IMR-90 (cell line): Measurements from ENCODE around the gene PIAS1. TPM values are rescaled to one million over a fixed set of nuclear protein-coding genes. Genes with fewer than 3 reads are reported as not detected.
A peak's percentile ranks its signal among the peaks of the same experiment; 100 is the strongest.

Source experiments
- ATAC-seq: fragments of 200-7000 bp; cut with Tn5 transposase; 2 replicates; pipeline ENCODE4 v1.9.1; 2020; ENCODE audit warnings: low read depth, mild to moderate bottlenecking, moderate library complexity
- BruUV-seq: library from RNA; stranded (reverse); fragments of 400-500 nt; replicated peaks from 2 replicates; lab custom pipeline; 2021; lab: Mats Ljungman, UMichigan
- CTCF ChIA-PET: fragments of 300-600 bp; formaldehyde crosslinking; extraction: SDS; loops from one replicate; lab custom pipeline; 2021; ENCODE audit warnings: antibody characterized with exemption; lab: Yijun Ruan, JAX
- POLR2A ChIA-PET: fragments of 300-600 bp; sonication (Branson Sonifier 250); formaldehyde crosslinking; loops from one replicate; lab custom pipeline; 2022; ENCODE audit warnings: antibody characterized with exemption; ENCODE audit not compliant: unreplicated experiment; lab: Charles Lee
- DNase-seq: peaks from one replicate; pipeline ENCODE4 v3.0.0; 2013
- H2AFZ ChIP-seq: replicated peaks from 2 replicates; pipeline ENCODE3; 2013; ENCODE audit warnings: low read length, mild to moderate bottlenecking; ENCODE audit not compliant: poor library complexity
- H2AK5ac ChIP-seq: 2 replicates; pipeline ENCODE4 v1.6.1; 2013; ENCODE audit warnings: low read depth, low read length, inconsistent platforms
- H2AK9ac ChIP-seq: replicated peaks from 2 replicates; pipeline ENCODE3; 2013; ENCODE audit warnings: mild to moderate bottlenecking, low read depth, low read length, moderate library complexity; ENCODE audit not compliant: poor library complexity
- H2BK120ac ChIP-seq: 2 replicates; pipeline ENCODE4 v1.6.1; 2013; ENCODE audit warnings: low read depth, low read length, inconsistent platforms
- H2BK15ac ChIP-seq: 3 replicates; pipeline ENCODE4 v1.6.1; 2013; ENCODE audit warnings: low read depth, low read length, inconsistent platforms
- H2BK20ac ChIP-seq: 2 replicates; pipeline ENCODE4 v1.6.1; 2013; ENCODE audit warnings: low read depth, mild to moderate bottlenecking, inconsistent platforms, low read length, moderate library complexity
- H2BK5ac ChIP-seq: 2 replicates; pipeline ENCODE4 v1.6.1; 2013; ENCODE audit warnings: mild to moderate bottlenecking, low read depth, low read length, inconsistent platforms; ENCODE audit not compliant: poor library complexity, severe bottlenecking
- H3K14ac ChIP-seq: replicated peaks from 2 replicates; pipeline ENCODE4 v1.6.1; 2013; ENCODE audit warnings: low read depth, low read length, inconsistent platforms
- H3K18ac ChIP-seq: 2 replicates; pipeline ENCODE4 v1.6.1; 2013; ENCODE audit warnings: low read depth, low read length, control low read depth
- H3K23ac ChIP-seq: 2 replicates; pipeline ENCODE4 v1.6.1; 2013; ENCODE audit warnings: low read depth, low read length, inconsistent platforms
- H3K27ac ChIP-seq: 2 replicates; pipeline ENCODE4 v1.5.1; 2013; ENCODE audit warnings: mild to moderate bottlenecking, control low read depth, low read length; ENCODE audit not compliant: insufficient read depth
- H3K27me3 ChIP-seq: 2 replicates; pipeline ENCODE4 v1.6.1; 2013; ENCODE audit warnings: low read length; ENCODE audit not compliant: control insufficient read depth, insufficient read depth
- H3K36me3 ChIP-seq: 2 replicates; pipeline ENCODE4 v1.6.1; 2013; ENCODE audit warnings: low read length, mixed read lengths; ENCODE audit not compliant: control insufficient read depth, insufficient read depth
- H3K4ac ChIP-seq: 2 replicates; pipeline ENCODE4 v1.6.1; 2013; ENCODE audit warnings: low read depth, low read length, inconsistent platforms
- H3K4me1 ChIP-seq: 2 replicates; pipeline ENCODE4 v1.6.1; 2013; ENCODE audit warnings: low read length, mixed read lengths; ENCODE audit not compliant: control insufficient read depth, insufficient read depth
- H3K4me2 ChIP-seq: 2 replicates; pipeline ENCODE4 v1.6.1; 2013; ENCODE audit warnings: low read depth, mild to moderate bottlenecking, control low read depth, low read length, moderate library complexity
- H3K4me3 ChIP-seq: 2 replicates; pipeline ENCODE4 v1.5.1; 2013; ENCODE audit warnings: low read depth, mild to moderate bottlenecking, control low read depth, low read length, moderate library complexity; ENCODE audit not compliant: insufficient read depth
- H3K56ac ChIP-seq: 2 replicates; pipeline ENCODE4 v1.6.1; 2013; ENCODE audit warnings: low read length, inconsistent platforms; ENCODE audit not compliant: insufficient read depth; ENCODE audit errors: extremely low read depth
- H3K79me1 ChIP-seq, 2 experiments: 2 replicates each; pipeline ENCODE4 v1.6.1; 2013; ENCODE audit warnings: low read length in 2 of 2, inconsistent platforms in 1 of 2, low read depth in 1 of 2
- H3K9ac ChIP-seq: 2 replicates; pipeline ENCODE4 v1.6.1; 2013; ENCODE audit warnings: low read depth, low read length, control low read depth
- H3K9me1 ChIP-seq: 2 replicates; pipeline ENCODE4 v1.6.1; 2013; ENCODE audit warnings: low read length, inconsistent platforms; ENCODE audit not compliant: insufficient read depth
- H3K9me3 ChIP-seq: 2 replicates; pipeline ENCODE4 v1.6.1; 2013; ENCODE audit warnings: low read length; ENCODE audit not compliant: control insufficient read depth, insufficient read depth
- H4K20me1 ChIP-seq: 2 replicates; pipeline ENCODE4 v1.6.1; 2013; ENCODE audit warnings: low read length, inconsistent platforms; ENCODE audit not compliant: insufficient read depth
- H4K5ac ChIP-seq: 2 replicates; pipeline ENCODE4 v1.6.1; 2013; ENCODE audit warnings: mild to moderate bottlenecking, low read depth, low read length, control low read depth
- H4K8ac ChIP-seq, 2 experiments: 2 replicates each; pipeline ENCODE4 v1.6.1; 2013; ENCODE audit warnings: low read depth in 2 of 2, low read length in 2 of 2, control low read depth in 1 of 2, inconsistent platforms in 1 of 2
- H4K91ac ChIP-seq: 2 replicates; pipeline ENCODE4 v1.6.1; 2013; ENCODE audit warnings: low read depth, low read length, inconsistent platforms; ENCODE audit not compliant: insufficient read depth
- CTCF ChIP-seq: conservative IDR thresholded peaks from 2 replicates; pipeline ENCODE4 v1.5.1; 2012; ENCODE audit warnings: mild to moderate bottlenecking, low read depth, low read length, improper control_type of control experiment
- WGBS, 2 experiments: methylation state at CpG; one replicate each; pipeline versions ENCODE4 v1.1.5 to v1.1.7; 2013; ENCODE audit warnings: missing lambda C conversion rate in 2 of 2; ENCODE audit not compliant: insufficient read length in 1 of 2; ENCODE audit errors: extremely low coverage in 2 of 2; 5-methylcytosine and 5-hydroxymethylcytosine counted together
- dilution Hi-C: fragments of 300-500 bp; cut with HindIII; formaldehyde crosslinking; loops from one replicate; pipeline ENCODE4 v1.14.3; 2018; ENCODE audit warnings: low sequenced_read_pairs; ENCODE audit not compliant: unreplicated experiment
- in situ Hi-C: fragments of 300-500 bp; cut with MboI; formaldehyde crosslinking; loops from 3 replicates; pipeline ENCODE4 v1.14.3; 2019; ENCODE audit warnings: low sequenced_read_pairs, inconsistent platforms, mixed read lengths
- intact Hi-C: fragments of 100-400 bp; cut with micrococcal nuclease; formaldehyde crosslinking; loops from 2 replicates; pipeline ENCODE4 v1.10.0; 2022
- polyA plus RNA-seq, 3 experiments: library from polyadenylated mRNA; depleted of rRNA; stranded (reverse); fragments of >200 nt; gene quantifications; 2 replicates each; pipeline ENCODE4 v1.2.3, GENCODE V29; 2012; ENCODE audit warnings: low replicate concordance in 1 of 3
- total RNA-seq: library from RNA; depleted of rRNA; stranded (reverse); fragments of >200 nt; gene quantifications from 2 replicates; pipeline ENCODE4 v1.2.3, GENCODE V29; 2012

The PIAS1 gene
- total and polyA plus RNA-seq, 2 of the 4 experiments (the other 2 are of a cell fraction): 20.0 to 63.6 TPM

GRCh38 chr15:68149059-68149458 lies 94.9 kb downstream of the PIAS1 start:
- Histone ChIP-seq H3K27ac (no peak overlapping the region), H3K4me3 (no peak overlapping the region), H2AK5ac (no peak overlapping the region), H3K27me3 (no peaks in the 10 kb centered on the region), H3K79me1 (peaks cover 0 to 29% of the 10 kb centered on the region in 2 experiments; a peak in 3 of 4 replicates), H3K9me3 (no peaks in the 10 kb centered on the region), H3K4me1 (peaks cover 4% of the 10 kb centered on the region; the same call in 1 of the 2 replicates), H2BK5ac (no peak overlapping the region), H4K5ac (no peak overlapping the region), H3K18ac (no peak overlapping the region), H3K4ac (no peak overlapping the region), H2BK20ac (no peak overlapping the region), H4K91ac (no peak overlapping the region), H2BK120ac (no peak overlapping the region), H3K4me2 (no peak overlapping the region; the same call in 1 of the 2 replicates), H3K56ac (no peak overlapping the region), H3K9me1 (no peaks in the 10 kb centered on the region; the same call in 1 of the 2 replicates), H4K20me1 (peaks cover 3% of the 10 kb centered on the region; the same call in 1 of the 2 replicates), H3K14ac (no peak overlapping the region), H3K9ac (no peak overlapping the region), H2BK15ac (no peak overlapping the region), H3K36me3 (peaks cover 7% of the 10 kb centered on the region; the same call in 1 of the 2 replicates), H2AK9ac (no peak overlapping the region), H2AFZ (no peak overlapping the region), H3K23ac (no peak overlapping the region), H4K8ac (no peak overlapping the region)
- ATAC-seq: peak; percentile 63; the same call in 1 of the 2 replicates
- DNase-seq: peak; percentile 66
- POLR2A ChIA-PET: no interaction called here
- in situ Hi-C loops: no loop called here
- dilution Hi-C loops: no loop called here
- no peak for TF ChIP-seq CTCF
- WGBS, 2 experiments: no CpG with 5 or more reads among the region's 1 CpG
- no TSS peak for BruUV-seq
- CTCF ChIA-PET: no interaction called here
- intact Hi-C loops: loop anchor here (1.0 kb wide), 1 partner anchor 94 kb away; no protein-coding TSS in a partner anchor
